ENCODE measurements around the gene RFT1.

RFT1 gene

GRCh38 chr3:53114412-53115074 lies 15.7 kb downstream of the RFT1 start:
- Histone ChIP-seq H3K9me3 (ENCODE audit: control insufficient read depth, low read length) (no peaks in the 10 kb centered on the region), H3K23ac (ENCODE audit: low read length in 2 of 2) (no peak overlapping the region), H2BK12ac (ENCODE audit: low read length in 2 of 2) (no peak overlapping the region), H3K4me2 (ENCODE audit: low read length, poor library complexity, severe bottlenecking) (no peak overlapping the region), H3K14ac (ENCODE audit: low read length in 2 of 2) (no peak overlapping the region), H3K27me3 (ENCODE audit: control insufficient read depth in 1 of 2, insufficient read depth in 1 of 2, low read length in 2 of 2) (no peaks in the 10 kb centered on the region), H2AFZ (ENCODE audit: low read depth, low read length) (no peak overlapping the region), H2AK5ac (ENCODE audit: low read length, severe bottlenecking) (no peak overlapping the region), H3K79me1 (replicated peaks; ENCODE audit: low read length, poor library complexity, severe bottlenecking) (peaks cover 16% of the 10 kb centered on the region), H3K4me1 (ENCODE audit: control insufficient read depth, insufficient read depth, low read depth, low read length) (peaks cover 5% of the 10 kb centered on the region), H3K18ac (ENCODE audit: low read depth in 1 of 2, low read length in 2 of 2) (no peak overlapping the region), H2BK5ac (ENCODE audit: low read depth, low read length, poor library complexity, severe bottlenecking) (no peak overlapping the region), H3K9ac (ENCODE audit: low read length) (peak overlapping the region; percentile 74), H3K4me3 (ENCODE audit: insufficient read depth in 1 of 2, low read depth in 1 of 2, low read length in 2 of 2) (no peak overlapping the region), H2BK15ac (ENCODE audit: low read depth, poor library complexity, severe bottlenecking) (no peak overlapping the region), H3K27ac (ENCODE audit: low read length, poor library complexity, severe bottlenecking) (no peak overlapping the region), H3K4ac (ENCODE audit: low read depth in 1 of 2, low read length in 2 of 2) (no peak overlapping the region), H3K36me3 (ENCODE audit: control insufficient read depth in 1 of 2, insufficient read depth in 2 of 2, low read depth in 1 of 2, low read length in 2 of 2) (peaks cover 30 to 45% of the 10 kb centered on the region in 2 experiments), H2BK120ac (ENCODE audit: low read depth, low read length) (no peak overlapping the region), H4K8ac (ENCODE audit: low read length) (no peak overlapping the region), H4K91ac (ENCODE audit: low read length) (no peak overlapping the region)
- 79% methylated on average over 3 of the region's 5 CpGs for WGBS
- DNase-seq = peak; percentile 7

GRCh38 chr3:53114011-53114400 lies 16.2 kb downstream of the RFT1 start:
- WGBS = 4% methylated on average over 5 of the region's 5 CpGs
- no peaks in the 10 kb centered on the region for H3K27me3 ChIP-seq (ENCODE audit: control insufficient read depth in 1 of 2, insufficient read depth in 1 of 2, low read length in 2 of 2)
- no peak overlapping the region for H3K4me2 ChIP-seq (ENCODE audit: low read length, poor library complexity, severe bottlenecking)

GRCh38 chr3:53113293-53114010 lies 16.8 kb downstream of the RFT1 start:
- DNase-seq = no peak
- Histone ChIP-seq H3K79me1 (replicated peaks; ENCODE audit: low read length, poor library complexity, severe bottlenecking) (peaks cover 13% of the 10 kb centered on the region), H3K4ac (ENCODE audit: low read depth in 1 of 2, low read length in 2 of 2) (no peak overlapping the region), H3K27ac (ENCODE audit: low read length, poor library complexity, severe bottlenecking) (no peak overlapping the region), H2BK15ac (ENCODE audit: low read depth, poor library complexity, severe bottlenecking) (no peak overlapping the region), H3K27me3 (ENCODE audit: control insufficient read depth in 1 of 2, insufficient read depth in 1 of 2, low read length in 2 of 2) (no peaks in the 10 kb centered on the region), H3K14ac (ENCODE audit: low read length in 2 of 2) (no peak overlapping the region), H4K91ac (ENCODE audit: low read length) (no peak overlapping the region), H3K36me3 (ENCODE audit: control insufficient read depth in 1 of 2, insufficient read depth in 2 of 2, low read depth in 1 of 2, low read length in 2 of 2) (peaks cover 29 to 42% of the 10 kb centered on the region in 2 experiments), H2AFZ (ENCODE audit: low read depth, low read length) (no peak overlapping the region), H2BK12ac (ENCODE audit: low read length in 2 of 2) (no peak overlapping the region), H4K8ac (ENCODE audit: low read length) (no peak overlapping the region), H3K4me2 (ENCODE audit: low read length, poor library complexity, severe bottlenecking) (no peak overlapping the region), H3K23ac (ENCODE audit: low read length in 2 of 2) (no peak overlapping the region), H3K4me3 (ENCODE audit: insufficient read depth in 1 of 2, low read depth in 1 of 2, low read length in 2 of 2) (no peak overlapping the region), H2BK120ac (ENCODE audit: low read depth, low read length) (no peak overlapping the region), H3K18ac (ENCODE audit: low read depth in 1 of 2, low read length in 2 of 2) (no peak overlapping the region), H2BK5ac (ENCODE audit: low read depth, low read length, poor library complexity, severe bottlenecking) (no peak overlapping the region), H3K9ac (ENCODE audit: low read length) (peak overlapping the region; percentile 74), H3K4me1 (ENCODE audit: control insufficient read depth, insufficient read depth, low read depth, low read length) (peaks cover 8% of the 10 kb centered on the region), H2AK5ac (ENCODE audit: low read length, severe bottlenecking) (peak overlapping the region; percentile 52), H3K9me3 (ENCODE audit: control insufficient read depth, low read length) (no peaks in the 10 kb centered on the region)
- no CpG with 5 or more reads among the region's 1 CpG for WGBS

More at GRCh38 chr3:53114011-53114400, 16.2 kb downstream of the RFT1 start:
- Histone ChIP-seq H2AFZ (ENCODE audit: low read depth, low read length) (no peak overlapping the region), H3K9me3 (ENCODE audit: control insufficient read depth, low read length) (no peaks in the 10 kb centered on the region), H3K4me3 (ENCODE audit: insufficient read depth in 1 of 2, low read depth in 1 of 2, low read length in 2 of 2) (no peak overlapping the region), H2BK12ac (ENCODE audit: low read length in 2 of 2) (no peak overlapping the region), H3K23ac (ENCODE audit: low read length in 2 of 2) (no peak overlapping the region), H3K9ac (ENCODE audit: low read length) (peak overlapping the region; percentile 74), H2AK5ac (ENCODE audit: low read length, severe bottlenecking) (peak overlapping the region; percentile 52), H4K8ac (ENCODE audit: low read length) (no peak overlapping the region), H4K91ac (ENCODE audit: low read length) (no peak overlapping the region), H3K14ac (ENCODE audit: low read length in 2 of 2) (no peak overlapping the region), H3K4me1 (ENCODE audit: control insufficient read depth, insufficient read depth, low read depth, low read length) (peaks cover 6% of the 10 kb centered on the region), H3K27ac (ENCODE audit: low read length, poor library complexity, severe bottlenecking) (no peak overlapping the region), H2BK120ac (ENCODE audit: low read depth, low read length) (no peak overlapping the region), H2BK15ac (ENCODE audit: low read depth, poor library complexity, severe bottlenecking) (no peak overlapping the region), H3K18ac (ENCODE audit: low read depth in 1 of 2, low read length in 2 of 2) (no peak overlapping the region), H2BK5ac (ENCODE audit: low read depth, low read length, poor library complexity, severe bottlenecking) (no peak overlapping the region), H3K79me1 (replicated peaks; ENCODE audit: low read length, poor library complexity, severe bottlenecking) (peaks cover 14% of the 10 kb centered on the region), H3K36me3 (ENCODE audit: control insufficient read depth in 1 of 2, insufficient read depth in 2 of 2, low read depth in 1 of 2, low read length in 2 of 2) (peaks cover 31 to 44% of the 10 kb centered on the region in 2 experiments), H3K4ac (ENCODE audit: low read depth in 1 of 2, low read length in 2 of 2) (no peak overlapping the region)
- peak; percentile 78 for DNase-seq

- no peak for DNase-seq
- Histone ChIP-seq H3K4me3 (ENCODE audit: insufficient read depth in 1 of 2, low read depth in 1 of 2, low read length in 2 of 2) (no peak overlapping the region), H3K14ac (ENCODE audit: low read length in 2 of 2) (no peak overlapping the region), H2AK5ac (ENCODE audit: low read length, severe bottlenecking) (no peak overlapping the region), H3K4me1 (ENCODE audit: control insufficient read depth, insufficient read depth, low read depth, low read length) (peaks cover 8% of the 10 kb centered on the region), H3K23ac (ENCODE audit: low read length in 2 of 2) (no peak overlapping the region), H3K18ac (ENCODE audit: low read depth in 1 of 2, low read length in 2 of 2) (no peak overlapping the region), H3K9me3 (ENCODE audit: control insufficient read depth, low read length) (no peaks in the 10 kb centered on the region), H4K8ac (ENCODE audit: low read length) (no peak overlapping the region), H3K4me2 (ENCODE audit: low read length, poor library complexity, severe bottlenecking) (no peak overlapping the region), H4K91ac (ENCODE audit: low read length) (no peak overlapping the region), H2BK5ac (ENCODE audit: low read depth, low read length, poor library complexity, severe bottlenecking) (no peak overlapping the region), H2BK12ac (ENCODE audit: low read length in 2 of 2) (no peak overlapping the region), H3K27ac (ENCODE audit: low read length, poor library complexity, severe bottlenecking) (no peak overlapping the region), H2BK15ac (ENCODE audit: low read depth, poor library complexity, severe bottlenecking) (no peak overlapping the region), H2AFZ (ENCODE audit: low read depth, low read length) (no peak overlapping the region), H3K27me3 (ENCODE audit: control insufficient read depth in 1 of 2, insufficient read depth in 1 of 2, low read length in 2 of 2) (no peaks in the 10 kb centered on the region), H3K36me3 (ENCODE audit: control insufficient read depth in 1 of 2, insufficient read depth in 2 of 2, low read depth in 1 of 2, low read length in 2 of 2) (peaks cover 22 to 31% of the 10 kb centered on the region in 2 experiments), H2BK120ac (ENCODE audit: low read depth, low read length) (no peak overlapping the region), H3K4ac (ENCODE audit: low read depth in 1 of 2, low read length in 2 of 2) (no peak overlapping the region), H3K79me1 (replicated peaks; ENCODE audit: low read length, poor library complexity, severe bottlenecking) (peaks cover 12% of the 10 kb centered on the region), H3K9ac (ENCODE audit: low read length) (no peak overlapping the region)
- 92% methylated on average over 3 of the region's 3 CpGs for WGBS
Measured at GRCh38 chr3:53111822-53112221, 18.4 kb downstream of the RFT1 start.

All from mesenchymal stem cell (in vitro differentiated cells and primary cell).